HL-60 (cell line): ENCODE data around the gene PRDM2.

Experiments
- DNase-seq, 2 experiments: peaks; one replicate each; pipeline ENCODE4 v3.0.0-alpha.2; 2010 to 2020; ENCODE audit warnings: low read depth in 1 of 2, low spot score in 1 of 2
- H3K27ac ChIP-seq: fragments of 250-450 bp; sonication (Bioruptor Pico); replicated peaks from 2 replicates; pipeline ENCODE4 v1.5.1; 2020; ENCODE audit warnings: mild to moderate bottlenecking, moderate library complexity
- H3K27me3 ChIP-seq: fragments of 250-450 bp; sonication (Bioruptor Pico); 2 replicates; pipeline ENCODE4 v1.5.1; 2021; ENCODE audit warnings: mild to moderate bottlenecking, moderate library complexity; ENCODE audit not compliant: insufficient read depth, poor library complexity, severe bottlenecking
- H3K4me3 ChIP-seq: replicated peaks from 2 replicates; pipeline ENCODE4 v1.5.1; 2011; ENCODE audit warnings: mild to moderate bottlenecking, control low read depth, low read length; ENCODE audit not compliant: insufficient read depth
- GABPA ChIP-seq: IDR thresholded peaks from 2 replicates; pipeline ENCODE4 v1.6.1; 2012; ENCODE audit warnings: low read depth
- POLR2AphosphoS5 ChIP-seq: IDR thresholded peaks from 2 replicates; pipeline ENCODE4 v1.6.1; 2012; ENCODE audit warnings: low read depth
- SPI1 ChIP-seq: IDR thresholded peaks from 2 replicates; pipeline ENCODE4 v1.6.1; 2012; ENCODE audit warnings: low read depth, mild to moderate bottlenecking, borderline replicate concordance
- TF ChIP-seq, protein P1 (sequence below): IDR thresholded peaks from 2 replicates; pipeline ENCODE4 v1.6.1; 2012; ENCODE audit warnings: low read depth; ENCODE audit not compliant: insufficient replicate concordance
- TF ChIP-seq, protein P2 (sequence below): IDR thresholded peaks from one replicate; pipeline ENCODE4 v1.5.1; 2011; ENCODE audit warnings: low read length, control low read depth, inconsistent platforms; ENCODE audit not compliant: insufficient read depth

The PRDM2 gene

GRCh38 chr1:13782634-13783360 is 82.8 kb downstream of the PRDM2 start:
- DNase-seq = no peak
- TF ChIP-seq GABPA (no peak), SPI1 (no peak), POLR2AphosphoS5 (no peak)
- TF ChIP-seq, protein P1, sequence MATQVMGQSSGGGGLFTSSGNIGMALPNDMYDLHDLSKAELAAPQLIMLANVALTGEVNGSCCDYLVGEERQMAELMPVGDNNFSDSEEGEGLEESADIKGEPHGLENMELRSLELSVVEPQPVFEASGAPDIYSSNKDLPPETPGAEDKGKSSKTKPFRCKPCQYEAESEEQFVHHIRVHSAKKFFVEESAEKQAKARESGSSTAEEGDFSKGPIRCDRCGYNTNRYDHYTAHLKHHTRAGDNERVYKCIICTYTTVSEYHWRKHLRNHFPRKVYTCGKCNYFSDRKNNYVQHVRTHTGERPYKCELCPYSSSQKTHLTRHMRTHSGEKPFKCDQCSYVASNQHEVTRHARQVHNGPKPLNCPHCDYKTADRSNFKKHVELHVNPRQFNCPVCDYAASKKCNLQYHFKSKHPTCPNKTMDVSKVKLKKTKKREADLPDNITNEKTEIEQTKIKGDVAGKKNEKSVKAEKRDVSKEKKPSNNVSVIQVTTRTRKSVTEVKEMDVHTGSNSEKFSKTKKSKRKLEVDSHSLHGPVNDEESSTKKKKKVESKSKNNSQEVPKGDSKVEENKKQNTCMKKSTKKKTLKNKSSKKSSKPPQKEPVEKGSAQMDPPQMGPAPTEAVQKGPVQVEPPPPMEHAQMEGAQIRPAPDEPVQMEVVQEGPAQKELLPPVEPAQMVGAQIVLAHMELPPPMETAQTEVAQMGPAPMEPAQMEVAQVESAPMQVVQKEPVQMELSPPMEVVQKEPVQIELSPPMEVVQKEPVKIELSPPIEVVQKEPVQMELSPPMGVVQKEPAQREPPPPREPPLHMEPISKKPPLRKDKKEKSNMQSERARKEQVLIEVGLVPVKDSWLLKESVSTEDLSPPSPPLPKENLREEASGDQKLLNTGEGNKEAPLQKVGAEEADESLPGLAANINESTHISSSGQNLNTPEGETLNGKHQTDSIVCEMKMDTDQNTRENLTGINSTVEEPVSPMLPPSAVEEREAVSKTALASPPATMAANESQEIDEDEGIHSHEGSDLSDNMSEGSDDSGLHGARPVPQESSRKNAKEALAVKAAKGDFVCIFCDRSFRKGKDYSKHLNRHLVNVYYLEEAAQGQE = no peak
- TF ChIP-seq, protein P2, sequence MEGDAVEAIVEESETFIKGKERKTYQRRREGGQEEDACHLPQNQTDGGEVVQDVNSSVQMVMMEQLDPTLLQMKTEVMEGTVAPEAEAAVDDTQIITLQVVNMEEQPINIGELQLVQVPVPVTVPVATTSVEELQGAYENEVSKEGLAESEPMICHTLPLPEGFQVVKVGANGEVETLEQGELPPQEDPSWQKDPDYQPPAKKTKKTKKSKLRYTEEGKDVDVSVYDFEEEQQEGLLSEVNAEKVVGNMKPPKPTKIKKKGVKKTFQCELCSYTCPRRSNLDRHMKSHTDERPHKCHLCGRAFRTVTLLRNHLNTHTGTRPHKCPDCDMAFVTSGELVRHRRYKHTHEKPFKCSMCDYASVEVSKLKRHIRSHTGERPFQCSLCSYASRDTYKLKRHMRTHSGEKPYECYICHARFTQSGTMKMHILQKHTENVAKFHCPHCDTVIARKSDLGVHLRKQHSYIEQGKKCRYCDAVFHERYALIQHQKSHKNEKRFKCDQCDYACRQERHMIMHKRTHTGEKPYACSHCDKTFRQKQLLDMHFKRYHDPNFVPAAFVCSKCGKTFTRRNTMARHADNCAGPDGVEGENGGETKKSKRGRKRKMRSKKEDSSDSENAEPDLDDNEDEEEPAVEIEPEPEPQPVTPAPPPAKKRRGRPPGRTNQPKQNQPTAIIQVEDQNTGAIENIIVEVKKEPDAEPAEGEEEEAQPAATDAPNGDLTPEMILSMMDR = no peak
- Histone ChIP-seq H3K27me3 (no peaks in the 10 kb centered on the region), H3K4me3 (no peak overlapping the region), H3K27ac (no peak overlapping the region)

- Histone ChIP-seq H3K4me3 (no peak overlapping the region), H3K27ac (no peak overlapping the region), H3K27me3 (no peaks in the 10 kb centered on the region)
- no peak for DNase-seq
- TF ChIP-seq, protein P2 = no peak
- TF ChIP-seq POLR2AphosphoS5 = no peak
- no peak for TF ChIP-seq GABPA
- TF ChIP-seq, protein P1 = no peak
- no peak for TF ChIP-seq SPI1
Measured at GRCh38 chr1:13783551-13783950, 83.6 kb downstream of the PRDM2 start.

DNA sequence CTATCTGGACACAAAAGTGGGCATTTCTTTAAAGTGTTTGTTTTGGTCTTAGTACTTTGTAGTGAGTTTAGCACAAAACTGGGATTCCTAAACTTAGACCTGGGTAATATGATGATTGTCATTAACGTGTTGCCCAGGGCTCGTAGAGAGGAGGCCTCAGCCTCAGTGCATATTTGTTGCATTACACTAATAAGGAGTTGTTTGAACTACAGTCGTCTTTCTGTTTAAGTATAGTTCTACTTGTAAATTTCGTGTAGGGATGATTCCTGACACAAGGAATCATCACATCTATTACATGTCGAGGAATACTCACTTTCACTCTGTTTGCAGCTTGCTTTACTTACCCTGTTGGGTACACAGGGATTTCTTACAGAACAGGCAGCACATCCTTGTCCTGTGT is 85.0 kb downstream of the PRDM2 start:
- TF ChIP-seq, protein P2 = no peak
- no peak for TF ChIP-seq GABPA
- no peak for TF ChIP-seq POLR2AphosphoS5
- TF ChIP-seq, protein P1 = no peak
- no peak for TF ChIP-seq SPI1
- no peak overlapping the region for H3K27ac ChIP-seq
- no peaks in the 10 kb centered on the region for H3K27me3 ChIP-seq
- H3K4me3 ChIP-seq = no peak overlapping the region
- no peak for DNase-seq
